Fibroblast of mammary gland (primary cell): ENCODE results near the gene CAMKV.
"Not testable (repeated sequence)": the region's sequence is repeated elsewhere in the genome, so short reads cannot be mapped to it uniquely, and the experiment has no call there.

ENCODE experiments used
- DNase-seq: peaks from one replicate; pipeline ENCODE4 v3.0.0-alpha.2; 2010; ENCODE audit warnings: low read depth
- H3K4me3 ChIP-seq: 2 replicates; pipeline ENCODE4 v1.5.1; 2011; ENCODE audit warnings: low read depth, mild to moderate bottlenecking, low read length, moderate library complexity; ENCODE audit not compliant: control insufficient read depth
- TF ChIP-seq, protein P1 (sequence below): conservative IDR thresholded peaks from 2 replicates; pipeline ENCODE4 v1.5.1; 2011; ENCODE audit warnings: low read depth, low read length, inconsistent platforms; ENCODE audit not compliant: control insufficient read depth, insufficient read depth

CAMKV gene

GRCh38 chr3:49840388-49840787, 29.3 kb downstream of the CAMKV start:
- no peak for DNase-seq
- H3K4me3 ChIP-seq = no peak overlapping the region
- TF ChIP-seq, protein P1, sequence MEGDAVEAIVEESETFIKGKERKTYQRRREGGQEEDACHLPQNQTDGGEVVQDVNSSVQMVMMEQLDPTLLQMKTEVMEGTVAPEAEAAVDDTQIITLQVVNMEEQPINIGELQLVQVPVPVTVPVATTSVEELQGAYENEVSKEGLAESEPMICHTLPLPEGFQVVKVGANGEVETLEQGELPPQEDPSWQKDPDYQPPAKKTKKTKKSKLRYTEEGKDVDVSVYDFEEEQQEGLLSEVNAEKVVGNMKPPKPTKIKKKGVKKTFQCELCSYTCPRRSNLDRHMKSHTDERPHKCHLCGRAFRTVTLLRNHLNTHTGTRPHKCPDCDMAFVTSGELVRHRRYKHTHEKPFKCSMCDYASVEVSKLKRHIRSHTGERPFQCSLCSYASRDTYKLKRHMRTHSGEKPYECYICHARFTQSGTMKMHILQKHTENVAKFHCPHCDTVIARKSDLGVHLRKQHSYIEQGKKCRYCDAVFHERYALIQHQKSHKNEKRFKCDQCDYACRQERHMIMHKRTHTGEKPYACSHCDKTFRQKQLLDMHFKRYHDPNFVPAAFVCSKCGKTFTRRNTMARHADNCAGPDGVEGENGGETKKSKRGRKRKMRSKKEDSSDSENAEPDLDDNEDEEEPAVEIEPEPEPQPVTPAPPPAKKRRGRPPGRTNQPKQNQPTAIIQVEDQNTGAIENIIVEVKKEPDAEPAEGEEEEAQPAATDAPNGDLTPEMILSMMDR = no peak

- TF ChIP-seq, protein P1 = peak; percentile 95
- peak; percentile 78 for DNase-seq
- H3K4me3 ChIP-seq = no peak overlapping the region
Observed at GRCh38 chr3:49839193-49839809, 30.4 kb downstream of the CAMKV start.

- no peak overlapping the region for H3K4me3 ChIP-seq
- DNase-seq = no peak
- TF ChIP-seq, protein P1 = no peak
Observed at GRCh38 chr3:49831341-49831740, 38.4 kb downstream of the CAMKV start.

DNA sequence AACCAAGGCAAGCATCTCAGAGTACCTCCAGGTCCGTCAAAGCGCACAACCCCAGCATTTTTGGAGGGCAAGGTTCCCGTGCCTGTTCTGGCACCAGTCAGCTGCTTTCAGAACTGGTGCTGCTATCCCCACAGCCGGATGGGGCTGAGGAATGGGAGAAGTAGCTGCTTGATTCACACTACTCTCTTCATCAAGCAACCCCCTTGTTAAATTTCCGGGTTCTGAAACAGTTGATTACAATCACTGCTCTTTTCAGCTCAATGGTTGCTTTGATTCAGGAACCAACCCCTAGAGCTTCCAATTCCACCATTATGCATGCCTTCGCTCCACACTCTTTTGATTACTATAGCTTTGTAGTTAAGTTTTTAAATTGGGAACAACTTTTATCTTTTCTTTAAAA, 43.7 kb downstream of the CAMKV start:
- H3K4me3 ChIP-seq = no peak overlapping the region
- TF ChIP-seq, protein P1 = no peak
- DNase-seq = no peak

GRCh38 chr3:49823131-49823530, 46.6 kb downstream of the CAMKV start:
- DNase-seq, H3K4me3 ChIP-seq: not testable (repeated sequence)

DNA sequence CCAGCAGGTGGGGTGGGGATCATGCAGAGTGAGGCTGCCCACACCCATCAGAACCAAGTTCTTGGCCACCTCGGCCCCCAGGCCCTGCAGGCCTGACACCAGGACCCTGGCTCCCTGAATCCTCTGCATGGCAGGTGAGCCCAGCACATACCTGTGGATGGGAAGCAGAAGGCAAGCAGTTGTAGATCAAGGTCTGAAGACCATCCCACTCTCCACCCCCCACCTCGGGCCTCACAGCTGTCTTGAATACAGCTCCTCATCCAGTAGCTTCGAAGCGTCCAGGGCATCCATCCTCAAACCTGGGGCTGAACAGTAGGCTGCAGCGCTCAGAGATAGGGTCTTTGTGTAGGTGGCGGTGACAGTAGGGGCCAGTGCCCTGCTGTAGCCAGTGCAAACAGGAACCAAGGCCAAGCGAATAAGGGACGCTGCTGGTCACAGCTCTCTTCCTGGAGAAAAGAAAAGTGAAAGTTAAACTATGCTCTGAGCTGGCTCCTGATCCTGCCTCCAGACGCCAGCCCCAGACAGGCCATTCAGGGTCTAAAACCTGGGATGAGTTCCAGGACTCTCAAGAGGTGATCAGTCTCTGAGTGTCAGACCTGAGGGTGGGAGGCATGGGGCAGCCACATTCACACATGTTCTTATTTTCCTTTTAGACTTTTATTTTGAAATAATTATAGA, 56.1 kb downstream of the CAMKV start, which contains the start of gene UBA7:
UBA7 (minus strand) TSS at position 457 of the 678 bp plus-strand sequence; CDS start at position 291, 166 bp downstream.
- DNase-seq = peak; percentile 90
- H3K4me3 ChIP-seq = peak within 1 kb of the TSS; percentile 61
- TF ChIP-seq, protein P1 = no peak

DNA sequence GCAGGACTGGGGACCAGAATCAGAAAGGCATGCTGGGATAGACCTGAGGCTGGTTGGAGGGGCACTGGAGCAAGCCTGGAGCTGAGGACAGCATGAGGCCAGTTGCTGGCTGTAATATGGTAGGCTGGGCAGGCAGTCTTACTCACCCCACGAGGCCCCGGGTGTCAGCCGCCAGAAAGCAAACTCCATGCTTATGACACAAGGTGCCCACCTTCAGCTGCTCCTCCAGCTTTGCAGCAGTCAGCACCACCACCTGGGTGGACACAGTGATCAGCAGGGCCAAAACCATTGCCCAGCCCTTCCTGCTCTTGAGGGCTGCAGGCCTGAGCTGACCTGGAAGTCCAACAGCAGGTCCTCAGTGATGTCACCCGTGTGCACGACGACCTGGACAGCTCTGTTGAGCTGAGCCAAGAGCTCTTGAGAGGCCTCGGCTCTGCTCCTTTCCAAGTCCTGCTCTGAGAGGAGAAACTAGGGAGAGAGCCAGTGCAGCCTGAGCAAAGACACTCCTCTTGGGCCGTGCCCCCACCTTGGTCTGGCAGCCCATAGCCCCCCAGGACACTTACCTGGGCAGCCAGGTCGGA, 56.7 kb downstream of the CAMKV start:
- TF ChIP-seq, protein P1 = no peak
- H3K4me3 ChIP-seq = peak overlapping the region; percentile 61
- DNase-seq = peak; percentile 6
